ENCODE results near the gene KCNK16.

- TF ChIP-seq CCAR2 (optimal IDR thresholded peaks at IDR 0.05; ENCODE audit: low read depth, low read length) = no peak
- TF ChIP-seq HHEX (CRISPR knock-in tag; IDR thresholded peaks at IDR 0.05) = no peak
- no peak for TF ChIP-seq ZNF274 (CRISPR knock-in tag; IDR thresholded peaks at IDR 0.05)
- no peak for TF ChIP-seq CEBPB (IDR thresholded peaks at IDR 0.05; ENCODE audit: borderline replicate concordance, low read depth, low read length)
- no peak for TF ChIP-seq EP300 (IDR thresholded peaks at IDR 0.05; ENCODE audit: low read depth in 2 of 2, low read length in 2 of 2)
- no peak for TF ChIP-seq EP300 (CRISPR knock-in tag; IDR thresholded peaks at IDR 0.05; ENCODE audit: borderline replicate concordance)
- TF ChIP-seq MTF2 (CRISPR knock-in tag; IDR thresholded peaks at IDR 0.05; ENCODE audit: borderline replicate concordance) = no peak
- no peak for TF ChIP-seq MAX (IDR thresholded peaks at IDR 0.05)
- TF ChIP-seq ZFP36L2 (CRISPR knock-in tag; IDR thresholded peaks at IDR 0.05) = no peak
- no peak for TF ChIP-seq PHF8 (CRISPR knock-in tag; IDR thresholded peaks at IDR 0.05)
- no peak for TF ChIP-seq MED1 (CRISPR knock-in tag; IDR thresholded peaks at IDR 0.05)
- TF ChIP-seq ZNF644 (CRISPR knock-in tag; IDR thresholded peaks at IDR 0.05; ENCODE audit: low read depth) = no peak
Measured at GRCh38 chr6:39310542-39310941, 12.0 kb downstream of the KCNK16 start.

Data from HepG2 (cell line).